ENCODE measurements around the gene DHRS9. TPM values are rescaled to one million over a fixed set of nuclear protein-coding genes. Genes with fewer than 3 reads are reported as not detected.

Gene DHRS9
- total RNA-seq: 0.71 and 1.2 TPM in 2 replicates

DNA sequence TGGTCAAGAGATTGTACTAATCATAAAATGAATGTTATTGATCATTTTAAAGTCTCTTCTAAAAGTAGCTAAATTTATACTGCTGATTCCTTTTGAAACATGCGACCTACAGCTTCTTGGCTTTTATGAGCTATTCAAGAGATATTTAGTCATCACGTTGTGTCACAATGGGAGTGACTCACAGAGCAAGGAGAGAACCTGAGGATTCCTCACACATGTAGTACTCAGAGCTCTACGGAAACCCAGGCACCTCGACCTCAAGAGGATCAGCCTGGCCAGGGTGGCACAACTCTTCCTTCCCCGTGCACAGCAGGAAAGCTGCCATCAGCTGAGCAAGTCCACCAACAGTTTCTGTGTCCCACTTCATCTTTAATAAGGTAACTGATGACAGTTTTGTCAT, at the start of gene DHRS9:
Gene DHRS9, plus strand, starts transcription at position 223 of the 400 bp plus-strand sequence. CDS start 12,019 bp downstream, outside the sequence.
- no peak within 1 kb of the TSS for H3K27ac Mint-ChIP-seq
- no peak for ATAC-seq (ENCODE audit: low read depth)
- H3K4me3 Mint-ChIP-seq: no peak within 1 kb of the TSS
- intact Hi-C loops (cut with micrococcal nuclease): no loop called here
- ChIA-PET CTCF (no interaction called here), POLR2A (no interaction called here)
- peaks cover 30% of the 10 kb centered on the region for H3K4me1 Mint-ChIP-seq
- H3K36me3 Mint-ChIP-seq (ENCODE audit: low read depth): no peaks in the 10 kb centered on the region
- no peaks in the 10 kb centered on the region for H3K9me3 Mint-ChIP-seq
- DNase-seq: no peak
- no peaks in the 10 kb centered on the region for H3K27me3 Mint-ChIP-seq
- TF ChIP-seq CTCF (IDR thresholded peaks at IDR 0.05): no peak

DNA sequence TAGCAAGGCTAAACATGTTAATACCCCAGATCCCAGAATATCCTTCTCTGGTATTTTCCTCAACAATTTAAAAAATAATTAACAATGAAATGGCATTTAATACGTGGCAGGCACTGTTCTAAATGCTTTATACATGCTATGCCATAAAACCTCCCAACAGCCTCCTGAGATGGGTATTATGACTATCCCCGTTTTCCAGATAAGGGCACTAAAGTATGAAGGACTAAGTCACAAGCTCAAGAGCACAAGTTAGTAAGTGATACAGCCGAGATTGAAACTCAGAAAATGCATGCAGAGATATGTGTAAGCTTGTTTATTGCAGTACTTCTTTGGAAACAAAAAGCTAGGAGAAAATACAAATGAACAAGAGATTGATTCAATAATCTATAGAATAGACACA, 46.2 kb upstream of the DHRS9 start:
- ChIA-PET CTCF (interaction anchor here (0.6 kb wide), 1 partner anchor 117 kb away, joined by 3 read pairs; no protein-coding TSS in a partner anchor), POLR2A (no interaction called here)
- DNase-seq: no peak
- ATAC-seq (ENCODE audit: low read depth): no peak
- intact Hi-C loops (cut with micrococcal nuclease): no loop called here
- Mint-ChIP-seq H3K4me3 (no peak overlapping the region), H3K27ac (no peak overlapping the region), H3K36me3 (ENCODE audit: low read depth) (no peaks in the 10 kb centered on the region), H3K4me1 (no peaks in the 10 kb centered on the region), H3K27me3 (no peaks in the 10 kb centered on the region), H3K9me3 (no peaks in the 10 kb centered on the region)
- TF ChIP-seq CTCF (IDR thresholded peaks at IDR 0.05): no peak

DNA sequence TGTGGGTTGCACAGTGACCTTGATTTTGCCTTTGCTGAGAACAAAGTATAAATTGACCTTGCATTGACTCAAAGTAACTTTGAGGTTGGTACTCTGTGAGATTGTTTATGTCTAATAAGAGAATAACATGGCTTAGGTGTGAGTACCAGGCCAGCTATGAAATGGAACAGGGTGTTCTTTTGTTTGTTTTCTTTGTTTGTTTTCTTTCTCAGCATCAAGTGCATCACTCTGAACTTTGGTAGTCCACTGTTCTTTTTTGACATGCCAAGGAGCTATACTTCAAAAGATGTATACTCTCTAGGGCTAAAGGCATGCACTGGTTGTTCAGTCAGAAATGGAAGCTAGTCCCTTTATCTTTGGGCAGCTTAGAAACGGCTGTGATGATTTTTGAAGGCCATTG, 43.3 kb upstream of the DHRS9 start:
- Mint-ChIP-seq H3K36me3 (ENCODE audit: low read depth) (no peaks in the 10 kb centered on the region), H3K27me3 (no peaks in the 10 kb centered on the region), H3K4me3 (no peak overlapping the region), H3K9me3 (no peaks in the 10 kb centered on the region), H3K4me1 (no peaks in the 10 kb centered on the region), H3K27ac (no peak overlapping the region)
- ChIA-PET POLR2A (no interaction called here), CTCF (no interaction called here)
- ATAC-seq (ENCODE audit: low read depth) (no peak), DNase-seq (no peak)
- no peak for TF ChIP-seq CTCF (IDR thresholded peaks at IDR 0.05)
- intact Hi-C loops (cut with micrococcal nuclease): no loop called here

- no peaks in the 10 kb centered on the region for H3K9me3 Mint-ChIP-seq
- H3K27me3 Mint-ChIP-seq: no peaks in the 10 kb centered on the region
- no peak for ATAC-seq (ENCODE audit: low read depth)
- POLR2A ChIA-PET: no interaction called here
- intact Hi-C loops (cut with micrococcal nuclease): no loop called here
- no peak for DNase-seq
- no peak for TF ChIP-seq CTCF (IDR thresholded peaks at IDR 0.05)
- H3K4me3 Mint-ChIP-seq: no peak overlapping the region
- CTCF ChIA-PET: no interaction called here
- no peak overlapping the region for H3K27ac Mint-ChIP-seq
- H3K36me3 Mint-ChIP-seq (ENCODE audit: low read depth): no peaks in the 10 kb centered on the region
- no peaks in the 10 kb centered on the region for H3K4me1 Mint-ChIP-seq
Observed at GRCh38 chr2:169027234-169027633, 42.1 kb upstream of the DHRS9 start.

- Mint-ChIP-seq H3K9me3 (peaks cover 7% of the 10 kb centered on the region), H3K27ac (no peak overlapping the region), H3K27me3 (no peaks in the 10 kb centered on the region), H3K36me3 (ENCODE audit: low read depth) (no peaks in the 10 kb centered on the region), H3K4me1 (no peaks in the 10 kb centered on the region), H3K4me3 (no peak overlapping the region)
- intact Hi-C loops (cut with micrococcal nuclease): no loop called here
- ATAC-seq (ENCODE audit: low read depth) (no peak), DNase-seq (no peak)
- ChIA-PET POLR2A (no interaction called here), CTCF (no interaction called here)
- TF ChIP-seq CTCF (IDR thresholded peaks at IDR 0.05): no peak
Observed at GRCh38 chr2:169029341-169029740, 40.0 kb upstream of the DHRS9 start.

Measured in activated B cell treated with CpG ODN at 0.5 μM for 24 hours (primary cell).